Gastrocnemius medialis (tissue), 4 donors: ENCODE measurements around the gene PRKCD.

Experiments used
- CTCF ChIP-seq, 5 experiments: fragments of 450-650 bp in 3 of 5; fragments of 200-600 bp in 2 of 5; sonication (generic) in 2 of 5; IDR thresholded peaks in 4 of 5; conservative IDR thresholded peaks in 1 of 5; 1 replicate in 4 of 5; 2 replicates in 1 of 5; pipeline ENCODE4 v1.5.1; 2016 to 2019; ENCODE audit warnings: antibody characterized with exemption in 5 of 5, mild to moderate bottlenecking in 3 of 5, moderate library complexity in 3 of 5
- POLR2A ChIP-seq, 2 donors: fragments of 450-650 bp; IDR thresholded peaks; one replicate each; pipeline ENCODE4 v1.6.1; 2017; ENCODE audit warnings: antibody characterized with exemption in 2 of 2, mild to moderate bottlenecking in 2 of 2, moderate library complexity in 2 of 2

GRCh38 chr3:53179580-53179979 is 18.6 kb downstream of the PRKCD start:
- TF ChIP-seq CTCF (IDR thresholded peaks at IDR 0.05 in 4 of 5, conservative IDR thresholded peaks at IDR 0.05 in 1 of 5) (no peak), POLR2A (IDR thresholded peaks at IDR 0.05) (no peak)
